ENCODE data around the gene TAAR5.
"Not testable (repeated sequence)": the region's sequence is repeated elsewhere in the genome, so short reads cannot be mapped to it uniquely, and the experiment has no call there.

TAAR5 gene, protein sequence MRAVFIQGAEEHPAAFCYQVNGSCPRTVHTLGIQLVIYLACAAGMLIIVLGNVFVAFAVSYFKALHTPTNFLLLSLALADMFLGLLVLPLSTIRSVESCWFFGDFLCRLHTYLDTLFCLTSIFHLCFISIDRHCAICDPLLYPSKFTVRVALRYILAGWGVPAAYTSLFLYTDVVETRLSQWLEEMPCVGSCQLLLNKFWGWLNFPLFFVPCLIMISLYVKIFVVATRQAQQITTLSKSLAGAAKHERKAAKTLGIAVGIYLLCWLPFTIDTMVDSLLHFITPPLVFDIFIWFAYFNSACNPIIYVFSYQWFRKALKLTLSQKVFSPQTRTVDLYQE

DNA sequence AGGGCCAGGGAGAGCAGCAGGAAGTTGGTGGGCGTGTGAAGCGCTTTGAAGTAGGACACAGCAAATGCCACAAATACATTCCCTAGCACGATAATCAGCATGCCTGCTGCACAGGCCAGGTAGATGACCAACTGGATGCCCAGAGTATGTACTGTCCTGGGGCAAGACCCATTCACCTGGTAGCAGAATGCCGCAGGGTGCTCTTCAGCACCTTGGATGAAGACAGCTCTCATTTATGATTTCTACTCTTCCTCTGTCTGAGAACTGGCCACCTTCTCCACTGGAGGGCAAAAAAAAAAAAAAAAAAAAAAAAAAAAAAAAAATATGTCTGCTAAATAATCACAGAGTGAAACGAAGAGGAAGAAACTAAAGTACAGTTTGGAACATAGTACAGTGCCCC lies at the start of gene TAAR5:
TSS of gene TAAR5 (minus strand) at position 288 of the 400 bp plus-strand sequence. CDS start at position 233, 55 bp downstream.
- no peak within 1 kb of the TSS for H3K4me3 ChIP-seq (ENCODE audit: low read depth, low read length)
- DNase-seq (ENCODE audit: low read depth, low spot score), result no peak
- ChIA-PET CTCF (interaction anchor here (0.6 kb wide), 1 partner anchor 1297 kb away, joined by 3 read pairs; no protein-coding TSS in a partner anchor), POLR2A (no interaction called here)
- no peak for TF ChIP-seq CTCF (IDR thresholded peaks at IDR 0.05; ENCODE audit: insufficient read depth, low read length, missing control alignments)

GRCh38 chr6:132637135-132637534 lies 47.6 kb upstream of the TAAR5 start:
- DNase-seq (ENCODE audit: low read depth, low spot score); H3K4me3 ChIP-seq (ENCODE audit: low read depth, low read length); CTCF ChIA-PET; POLR2A ChIA-PET: not testable (repeated sequence)

DNA sequence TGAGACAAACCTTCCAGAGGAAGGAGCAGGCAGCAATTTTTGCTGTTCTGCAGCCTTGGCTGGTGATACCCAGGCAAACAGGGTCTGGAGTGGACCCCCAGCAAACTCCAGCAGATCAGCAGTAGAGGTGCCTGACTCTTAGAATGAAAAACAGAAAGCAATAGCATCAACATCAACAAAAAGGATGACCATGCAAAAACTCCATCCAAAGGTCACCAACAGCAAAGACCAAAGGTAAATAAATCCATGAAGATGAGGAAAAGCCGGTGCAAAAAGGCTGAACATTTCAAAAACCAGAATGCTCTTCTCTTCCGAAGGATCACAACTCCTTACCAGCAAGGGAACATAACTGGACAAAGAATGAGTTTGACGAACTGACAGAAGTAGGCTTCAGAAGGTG lies 46.4 kb upstream of the TAAR5 start:
- CTCF ChIA-PET; POLR2A ChIA-PET; H3K4me3 ChIP-seq (ENCODE audit: low read depth, low read length); DNase-seq (ENCODE audit: low read depth, low spot score): not testable (repeated sequence)

DNA sequence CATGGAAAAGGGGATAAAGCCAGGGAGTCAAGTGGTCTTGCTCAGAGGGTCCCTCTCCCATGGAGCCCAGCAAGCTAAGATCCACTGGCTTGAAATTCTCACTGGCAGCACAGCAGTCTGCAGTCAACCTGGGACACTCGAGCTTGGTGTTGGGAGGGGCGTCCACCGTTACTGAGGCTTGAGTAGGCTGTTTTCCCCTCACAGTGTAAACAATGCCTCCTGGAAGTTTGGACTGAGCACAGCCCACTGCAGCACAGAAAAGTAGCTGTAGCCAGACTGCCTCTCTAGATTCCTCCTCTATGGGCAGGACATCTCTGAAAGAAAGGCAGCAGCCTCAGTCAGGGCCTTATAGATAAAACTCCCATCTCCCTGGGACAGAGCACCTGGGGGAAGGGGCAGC lies 45.7 kb upstream of the TAAR5 start:
- H3K4me3 ChIP-seq (ENCODE audit: low read depth, low read length); POLR2A ChIA-PET; DNase-seq (ENCODE audit: low read depth, low spot score): not testable (repeated sequence)
- CTCF ChIA-PET, result interaction anchor here (1.5 kb wide), 1 partner anchor 195 kb away, joined by 4 read pairs; no protein-coding TSS in a partner anchor

GRCh38 chr6:132634796-132635195 lies 45.3 kb upstream of the TAAR5 start:
- POLR2A ChIA-PET, result no interaction called here
- H3K4me3 ChIP-seq (ENCODE audit: low read depth, low read length), result no peak overlapping the region
- no peak for TF ChIP-seq CTCF (IDR thresholded peaks at IDR 0.05; ENCODE audit: insufficient read depth, low read length, missing control alignments)
- CTCF ChIA-PET, result interaction anchor here (1.5 kb wide), 1 partner anchor 196 kb away, joined by 4 read pairs; no protein-coding TSS in a partner anchor
- no peak for DNase-seq (ENCODE audit: low read depth, low spot score)

DNA sequence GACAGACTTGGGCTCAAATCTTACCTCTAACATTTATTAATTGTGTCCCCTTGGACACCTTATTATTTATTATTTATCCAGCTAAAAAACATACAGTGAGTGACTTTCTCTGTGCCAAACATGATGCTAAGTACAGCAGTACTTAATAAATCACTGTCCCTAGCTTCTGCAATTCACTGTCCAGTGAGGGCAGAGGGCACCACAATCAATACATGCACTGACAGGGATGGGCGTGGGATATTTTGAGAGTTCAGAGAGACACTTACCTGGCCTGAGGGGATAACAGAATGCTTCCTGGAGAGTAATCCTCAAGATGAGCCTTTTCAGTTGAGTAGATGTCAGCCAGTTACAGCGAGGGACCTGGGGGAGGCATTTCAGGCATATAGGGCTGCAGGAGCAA lies 43.8 kb upstream of the TAAR5 start:
- no peak for DNase-seq (ENCODE audit: low read depth, low spot score)
- no peak overlapping the region for H3K4me3 ChIP-seq (ENCODE audit: low read depth, low read length)
- POLR2A ChIA-PET, result no interaction called here
- no peak for TF ChIP-seq CTCF (IDR thresholded peaks at IDR 0.05; ENCODE audit: insufficient read depth, low read length, missing control alignments)
- CTCF ChIA-PET, result no interaction called here

GRCh38 chr6:132624175-132624574 lies 34.6 kb upstream of the TAAR5 start, which contains the start of gene TAAR2:
TSS of gene TAAR2 (minus strand) at chr6:132624275. CDS start at chr6:132624275, 0 bp downstream.
- no peak for TF ChIP-seq CTCF (IDR thresholded peaks at IDR 0.05; ENCODE audit: insufficient read depth, low read length, missing control alignments)
- no peak within 1 kb of the TSS for H3K4me3 ChIP-seq (ENCODE audit: low read depth, low read length)
- DNase-seq (ENCODE audit: low read depth, low spot score), result no peak
- ChIA-PET POLR2A (no interaction called here), CTCF (no interaction called here)
